Thymus (tissue), 11 donors: Measurements from ENCODE around the gene PIGB. TPM values are rescaled to one million over a fixed set of nuclear protein-coding genes. Genes with fewer than 3 reads are reported as not detected.
"Not testable (repeated sequence)": the region's sequence is repeated elsewhere in the genome, so short reads cannot be mapped to it uniquely, and the experiment has no call there.

ENCODE experiments used
- DNase-seq, 9 donors: peaks; one replicate each; pipeline ENCODE4 v3.0.0-alpha.2; 2013; ENCODE audit warnings: low spot score in 9 of 9, low read depth in 6 of 9, missing footprints in 1 of 9
- H3K27ac ChIP-seq, 2 donors: one replicate each; pipeline ENCODE4 v1.5.1; 2013; ENCODE audit warnings: control low read depth in 1 of 2, low read depth in 1 of 2, low read length in 1 of 2, mild to moderate bottlenecking in 1 of 2, moderate library complexity in 1 of 2
- H3K27me3 ChIP-seq, 2 donors: one replicate each; pipeline ENCODE4 v1.5.1; 2013; ENCODE audit warnings: low read length in 1 of 2; ENCODE audit not compliant: control insufficient read depth in 2 of 2, insufficient read depth in 1 of 2
- H3K36me3 ChIP-seq, 2 donors: one replicate each; pipeline ENCODE4 v1.5.1; 2013; ENCODE audit warnings: low read length in 1 of 2, mild to moderate bottlenecking in 1 of 2, moderate library complexity in 1 of 2; ENCODE audit not compliant: control insufficient read depth in 2 of 2, insufficient read depth in 2 of 2
- H3K4me1 ChIP-seq, 2 donors: one replicate each; pipeline ENCODE4 v1.5.1; 2013; ENCODE audit warnings: low read length in 2 of 2; ENCODE audit not compliant: control insufficient read depth in 2 of 2, insufficient read depth in 2 of 2
- H3K4me3 ChIP-seq, 2 donors: one replicate each; pipeline ENCODE4 v1.5.1; 2013; ENCODE audit warnings: low read length in 2 of 2, control low read depth in 1 of 2, mild to moderate bottlenecking in 1 of 2
- H3K9me3 ChIP-seq, 2 donors: one replicate each; pipeline ENCODE4 v1.5.1; 2013; ENCODE audit warnings: low read length in 1 of 2, mild to moderate bottlenecking in 1 of 2; ENCODE audit not compliant: control insufficient read depth in 2 of 2, insufficient read depth in 1 of 2
- WGBS: extraction: QIAGEN DNeasy Blood & Tissue Kit; methylation state at CpG from one replicate; pipeline ENCODE4 v1.1.7; 2013; 5-methylcytosine and 5-hydroxymethylcytosine counted together
- polyA plus RNA-seq: library from polyadenylated mRNA; stranded (reverse); fragments of 200-250 nt; gene quantifications from one replicate; pipeline ENCODE4 v1.2.3, GENCODE V29; 2013
- total RNA-seq: library from RNA; stranded (reverse); fragments of 120-200 nt; gene quantifications from one replicate; pipeline ENCODE4 v1.2.4, GENCODE V29; 2013
- donor health status: healthy.

PIGB gene
- total and polyA plus RNA-seq, 2 donors, result 13.7 to 40.2 TPM

GRCh38 chr15:55289746-55290527 is 29.1 kb upstream of the PIGB start, which contains the start of gene RAB27A:
Gene RAB27A (minus strand): TSS chr15:55289813. CDS start chr15:55234934, 54,879 bp downstream.
- Histone ChIP-seq H3K27ac (peak within 1 kb of the TSS; percentile 66 to 81), H3K4me3 (peak within 1 kb of the TSS; percentile 75 to 82), H3K36me3 (no peaks in the 10 kb centered on the region), H3K9me3 (no peaks in the 10 kb centered on the region), H3K27me3 (no peaks in the 10 kb centered on the region), H3K4me1 (peaks cover 4 to 6% of the 10 kb centered on the region in 2 donors)
- under 1% methylated on average over 69 of the region's 69 CpGs for WGBS
- DNase-seq, result peak in 5 of 9 donors; percentile 40 to 70 (median 48)

GRCh38 chr15:55290528-55291057 is 28.4 kb upstream of the PIGB start:
- Histone ChIP-seq H3K36me3 (no peaks in the 10 kb centered on the region), H3K27me3 (no peaks in the 10 kb centered on the region), H3K4me3 (peak overlapping the region; percentile 75 to 82), H3K27ac (peak overlapping the region in 1 of 2 donors; percentile 66), H3K4me1 (peaks cover 4 to 6% of the 10 kb centered on the region in 2 donors), H3K9me3 (no peaks in the 10 kb centered on the region)
- WGBS, result 29% methylated on average over 17 of the region's 17 CpGs
- peak in 7 of 9 donors; percentile 55 to 86 (median 73) for DNase-seq

- no peak for DNase-seq
- Histone ChIP-seq H3K4me1 (no peaks in the 10 kb centered on the region), H3K36me3 (no peaks in the 10 kb centered on the region), H3K27me3 (no peaks in the 10 kb centered on the region), H3K9me3 (no peaks in the 10 kb centered on the region), H3K27ac (no peak overlapping the region), H3K4me3 (no peak overlapping the region)
These were observed 21.7 kb upstream of the PIGB start for GRCh38 chr15:55297315-55297714.

- not testable (repeated sequence) for H3K36me3 ChIP-seq, H3K4me1 ChIP-seq, H3K9me3 ChIP-seq, DNase-seq, H3K27ac ChIP-seq, H3K4me3 ChIP-seq, H3K27me3 ChIP-seq
- WGBS, result 97% methylated on average over 14 of the region's 32 CpGs
These were observed 16.2 kb upstream of the PIGB start for GRCh38 chr15:55302801-55303200.

GRCh38 chr15:55319537-55320237 is 665 bp downstream of the PIGB start:
- peak overlapping the region; percentile 87 to 94 for H3K27ac ChIP-seq
- H3K36me3 ChIP-seq, result peaks cover 0 to 2% of the 10 kb centered on the region in 2 donors
- peaks cover 3 to 7% of the 10 kb centered on the region in 2 donors for H3K4me1 ChIP-seq
- H3K4me3 ChIP-seq, result peak overlapping the region; percentile 66 to 100
- 62% methylated on average over 4 of the region's 4 CpGs for WGBS
- DNase-seq, result no peak
- no peaks in the 10 kb centered on the region for H3K27me3 ChIP-seq
- H3K9me3 ChIP-seq, result no peaks in the 10 kb centered on the region

GRCh38 chr15:55320238-55320550 is 1.2 kb downstream of the PIGB start:
- peak overlapping the region; percentile 8 to 49 for H3K27ac ChIP-seq
- no peaks in the 10 kb centered on the region for H3K27me3 ChIP-seq
- no peaks in the 10 kb centered on the region for H3K9me3 ChIP-seq
- WGBS, result 39% methylated on average over 2 of the region's 2 CpGs
- H3K4me1 ChIP-seq, result peaks cover 3 to 7% of the 10 kb centered on the region in 2 donors
- H3K36me3 ChIP-seq, result peaks cover 0 to 2% of the 10 kb centered on the region in 2 donors
- peak in 1 of 9 donors; percentile 27 for DNase-seq
- peak overlapping the region in 1 of 2 donors; percentile 66 for H3K4me3 ChIP-seq

- no peaks in the 10 kb centered on the region for H3K27me3 ChIP-seq
- 96% methylated on average over 1 of the region's 1 CpG for WGBS
- H3K4me3 ChIP-seq, result no peak overlapping the region
- no peaks in the 10 kb centered on the region for H3K9me3 ChIP-seq
- H3K27ac ChIP-seq, result no peak overlapping the region
- H3K4me1 ChIP-seq, result peaks cover 3 to 7% of the 10 kb centered on the region in 2 donors
- H3K36me3 ChIP-seq, result peaks cover 0 to under 1% of the 10 kb centered on the region in 2 donors
- DNase-seq, result no peak
These were observed 1.9 kb downstream of the PIGB start for GRCh38 chr15:55320963-55321362.

GRCh38 chr15:55322467-55322866 is 3.4 kb downstream of the PIGB start:
- Histone ChIP-seq H3K4me1 (peaks cover 3 to 7% of the 10 kb centered on the region in 2 donors), H3K36me3 (peaks cover 0 to 1% of the 10 kb centered on the region in 2 donors), H3K27me3 (no peaks in the 10 kb centered on the region), H3K9me3 (no peaks in the 10 kb centered on the region), H3K4me3 (no peak overlapping the region), H3K27ac (no peak overlapping the region)
- 96% methylated on average over 5 of the region's 5 CpGs for WGBS
- DNase-seq, result no peak

GRCh38 chr15:55327387-55327786 is 8.4 kb downstream of the PIGB start:
- 96% methylated on average over 1 of the region's 1 CpG for WGBS
- H3K36me3 ChIP-seq, result peaks cover 5 to 12% of the 10 kb centered on the region in 2 donors

More at GRCh38 chr15:55327387-55327786, 8.4 kb downstream of the PIGB start:
- no peaks in the 10 kb centered on the region for H3K27me3 ChIP-seq
- no peak overlapping the region for H3K4me3 ChIP-seq
- DNase-seq, result no peak
- H3K9me3 ChIP-seq, result no peaks in the 10 kb centered on the region
- no peak overlapping the region for H3K27ac ChIP-seq
- no peaks in the 10 kb centered on the region for H3K4me1 ChIP-seq
